K562 (cell line): ENCODE data around the gene OR5AR1.

Experiments
- CGGBP1 ChIP-seq: fragments of 250-450 bp; sonication (Bioruptor Pico); IDR thresholded peaks from 2 replicates; pipeline ENCODE4 v1.9.0; 2021; ENCODE audit warnings: mild to moderate bottlenecking
- GABPA ChIP-seq: fragments of 200-800 bp; sonication (Bioruptor generic); conservative IDR thresholded peaks from 2 replicates; pipeline ENCODE4 v1.6.1; 2016; ENCODE audit warnings: low read depth, missing genetic modification characterization, missing compliant biosample characterization
- PHF8 ChIP-seq: fragments of 200-600 bp; sonication (generic); IDR thresholded peaks from 2 replicates; pipeline ENCODE4 v1.6.1; 2012; ENCODE audit warnings: mixed run types, mild to moderate bottlenecking, inconsistent platforms, low read length, moderate library complexity, borderline replicate concordance
- POLR2A ChIP-seq: fragments of 450-650 bp; conservative IDR thresholded peaks from 2 replicates; pipeline ENCODE4 v1.6.1; 2016
- ZMIZ1 ChIP-seq, 2 experiments: fragments of 150-350 bp in 1 of 2; IDR thresholded peaks; 2 replicates each; pipeline ENCODE4 v1.6.1; 2012 to 2016; ENCODE audit warnings: low read depth in 2 of 2, low read length in 2 of 2, mild to moderate bottlenecking in 1 of 2, moderate library complexity in 1 of 2
- ZNF12 ChIP-seq: sonication (generic); formaldehyde crosslinking; IDR thresholded peaks from 2 replicates; pipeline ENCODE4 v1.4.0; 2020; ENCODE audit warnings: mild to moderate bottlenecking, missing genetic modification reagents

GRCh38 chr11:56670984-56671383 is 7.5 kb downstream of the OR5AR1 start:
- TF ChIP-seq ZNF12 (no peak), CGGBP1 (no peak), GABPA (tag) (no peak), POLR2A (no peak), PHF8 (no peak), ZMIZ1 (IDR thresholded peaks at IDR 0.05; ENCODE audit: low read depth in 2 of 2, low read length in 2 of 2) (no peak)
